SU-DHL-6 (cell line): ENCODE results near the gene OSBPL10.

ENCODE experiments used
- H2AFZ ChIP-seq: fragments of 200-600 bp; sonication (generic); 2 replicates; pipeline ENCODE4 v1.6.1; 2014; ENCODE audit warnings: low read depth, mild to moderate bottlenecking, moderate library complexity, mixed read lengths, antibody characterized with exemption, low read length; ENCODE audit not compliant: severe bottlenecking
- H3F3A ChIP-seq: fragments of 200-600 bp; shearing (Covaris generic); 2 replicates; pipeline ENCODE4 v1.6.0; 2016; ENCODE audit warnings: antibody characterized with exemption, mild to moderate bottlenecking; ENCODE audit not compliant: insufficient read depth
- H3K27ac ChIP-seq: fragments of 200-600 bp; sonication (generic); 2 replicates; pipeline ENCODE4 v1.5.1; 2016; ENCODE audit warnings: low read depth, mild to moderate bottlenecking, low read length, moderate library complexity, mixed read lengths
- H3K27me3 ChIP-seq: fragments of 200-600 bp; sonication (generic), shearing (Covaris generic); 2 replicates; pipeline ENCODE4 v1.6.0; 2014; ENCODE audit warnings: mild to moderate bottlenecking, low read length
- H3K36me3 ChIP-seq: fragments of 200-600 bp; sonication (generic); 2 replicates; pipeline ENCODE4 v1.6.1; 2014; ENCODE audit warnings: mild to moderate bottlenecking, low read length, mixed read lengths
- H3K4me2 ChIP-seq: fragments of 300-600, 200-600 bp; shearing (Covaris generic), sonication (generic); 2 replicates; pipeline ENCODE4 v1.6.0; 2014; ENCODE audit warnings: low read length, low read depth, mild to moderate bottlenecking; ENCODE audit not compliant: poor library complexity, severe bottlenecking
- H3K4me3 ChIP-seq: fragments of 200-600 bp; sonication (generic); 2 replicates; pipeline ENCODE4 v1.5.1; 2014; ENCODE audit warnings: antibody characterized with exemption, low read length, mild to moderate bottlenecking, mixed read lengths; ENCODE audit not compliant: insufficient read depth, poor library complexity, severe bottlenecking
- H3K79me2 ChIP-seq: fragments of 200-600 bp; sonication (generic); 2 replicates; pipeline ENCODE4 v1.6.1; 2014; ENCODE audit warnings: mild to moderate bottlenecking, low read length, moderate library complexity; ENCODE audit not compliant: insufficient read depth
- H3K9ac ChIP-seq: fragments of 200-600 bp; sonication (generic); 2 replicates; pipeline ENCODE4 v1.7.0; 2014; ENCODE audit warnings: mild to moderate bottlenecking, low read length
- H3K9me2 ChIP-seq: fragments of 200-600 bp; sonication (generic); replicated peaks from 2 replicates; pipeline ENCODE4 v1.6.1; 2014; ENCODE audit warnings: low read length; ENCODE audit not compliant: insufficient read depth
- H3K9me3 ChIP-seq: fragments of 200-600 bp; sonication (generic); 2 replicates; pipeline ENCODE4 v1.6.1; 2014; ENCODE audit warnings: low read length, mixed read lengths; ENCODE audit not compliant: insufficient read depth
- H4K20me1 ChIP-seq: fragments of 200-600 bp; sonication (generic); 2 replicates; pipeline ENCODE4 v1.6.1; 2014; ENCODE audit warnings: low read depth, mild to moderate bottlenecking, antibody characterized with exemption, low read length, moderate library complexity, mixed read lengths
- CTCF ChIP-seq: fragments of 200-600 bp; sonication (generic); IDR thresholded peaks from one replicate; pipeline ENCODE4 v1.5.1; 2017; ENCODE audit warnings: antibody characterized with exemption, mild to moderate bottlenecking, low read length, moderate library complexity; ENCODE audit not compliant: insufficient read depth, poor library complexity, severe bottlenecking
- EZH2phosphoT487 ChIP-seq: fragments of 200-600 bp; sonication (generic), shearing (Covaris generic); conservative IDR thresholded peaks from 2 replicates; pipeline ENCODE4 v1.6.1; 2018; ENCODE audit warnings: mild to moderate bottlenecking, antibody characterized with exemption, low read length, moderate library complexity, mixed read lengths

The OSBPL10 gene

GRCh38 chr3:31616711-31617110 lies 364.4 kb downstream of the OSBPL10 start:
- H2AFZ ChIP-seq: no peak overlapping the region
- no peak overlapping the region for H3K4me3 ChIP-seq
- H4K20me1 ChIP-seq: no peaks in the 10 kb centered on the region
- H3K27me3 ChIP-seq: no peaks in the 10 kb centered on the region
- no peaks in the 10 kb centered on the region for H3K9me2 ChIP-seq
- H3K36me3 ChIP-seq: peaks cover 42% of the 10 kb centered on the region
- H3K79me2 ChIP-seq: peaks cover 35% of the 10 kb centered on the region
- H3K9ac ChIP-seq: no peak overlapping the region
- no peaks in the 10 kb centered on the region; the same call in 1 of the 2 replicates for H3F3A ChIP-seq
- H3K27ac ChIP-seq: no peak overlapping the region
- H3K4me2 ChIP-seq: no peak overlapping the region
- TF ChIP-seq CTCF (no peak), EZH2phosphoT487 (no peak)
- H3K9me3 ChIP-seq: no peaks in the 10 kb centered on the region

- Histone ChIP-seq H3F3A (peaks cover 3% of the 10 kb centered on the region; the same call in 1 of the 2 replicates), H3K27me3 (no peaks in the 10 kb centered on the region), H4K20me1 (peaks cover 5% of the 10 kb centered on the region; the same call in 1 of the 2 replicates), H2AFZ (no peak overlapping the region), H3K9me2 (no peaks in the 10 kb centered on the region), H3K9ac (no peak overlapping the region), H3K9me3 (no peaks in the 10 kb centered on the region), H3K4me2 (no peak overlapping the region), H3K79me2 (peaks cover 49% of the 10 kb centered on the region), H3K27ac (no peak overlapping the region), H3K4me3 (no peak overlapping the region), H3K36me3 (peaks cover 32% of the 10 kb centered on the region; the same call in 1 of the 2 replicates)
- no peak for TF ChIP-seq EZH2phosphoT487
- no peak for TF ChIP-seq CTCF
Measured at GRCh38 chr3:31615071-31615875, 365.8 kb downstream of the OSBPL10 start.

- H2AFZ ChIP-seq: no peak overlapping the region
- no peaks in the 10 kb centered on the region for H3K9me3 ChIP-seq
- no peak overlapping the region for H3K27ac ChIP-seq
- H3K9me2 ChIP-seq: no peaks in the 10 kb centered on the region
- H3F3A ChIP-seq: peaks cover 9% of the 10 kb centered on the region; the same call in 1 of the 2 replicates
- H3K79me2 ChIP-seq: peaks cover 53% of the 10 kb centered on the region
- H3K27me3 ChIP-seq: no peaks in the 10 kb centered on the region
- TF ChIP-seq CTCF: no peak
- no peak for TF ChIP-seq EZH2phosphoT487
- no peak overlapping the region for H3K4me2 ChIP-seq
- no peak overlapping the region for H3K4me3 ChIP-seq
- peaks cover 29% of the 10 kb centered on the region; the same call in 1 of the 2 replicates for H3K36me3 ChIP-seq
- H3K9ac ChIP-seq: no peak overlapping the region
- peaks cover 9% of the 10 kb centered on the region; the same call in 1 of the 2 replicates for H4K20me1 ChIP-seq
Measured at GRCh38 chr3:31614162-31614921, 366.7 kb downstream of the OSBPL10 start.
